Liver (tissue), 9 donors: ENCODE measurements around the gene NFIA. TPM values are rescaled to one million over a fixed set of nuclear protein-coding genes. Genes with fewer than 3 reads are reported as not detected.

ENCODE experiments used
- DNase-seq: peaks from one replicate; pipeline ENCODE4 v3.0.0-alpha.2; 2017; ENCODE audit warnings: low spot score
- H3K27ac ChIP-seq, 2 donors: one replicate each; pipeline ENCODE4 v1.7.0; 2013; ENCODE audit warnings: inconsistent platforms in 2 of 2, low read length in 2 of 2, control low read depth in 1 of 2, low read depth in 1 of 2, mild to moderate bottlenecking in 1 of 2
- H3K27me3 ChIP-seq, 4 donors: one replicate each; pipeline versions ENCODE4 v1.6.1 to v1.7.0; 2013; ENCODE audit warnings: low read length in 3 of 4, inconsistent platforms in 1 of 4, mild to moderate bottlenecking in 1 of 4, moderate library complexity in 1 of 4; ENCODE audit not compliant: control insufficient read depth in 4 of 4, insufficient read depth in 4 of 4
- H3K36me3 ChIP-seq, 4 donors: one replicate each; pipeline versions ENCODE4 v1.6.1 to v1.7.0; 2013; ENCODE audit warnings: low read length in 3 of 4, mild to moderate bottlenecking in 3 of 4, low read depth in 1 of 4, moderate library complexity in 1 of 4; ENCODE audit not compliant: control insufficient read depth in 4 of 4, insufficient read depth in 3 of 4
- H3K4me1 ChIP-seq, 4 donors: one replicate each; pipeline versions ENCODE4 v1.6.1 to v1.7.0; 2013; ENCODE audit warnings: low read length in 3 of 4, mild to moderate bottlenecking in 3 of 4, moderate library complexity in 1 of 4; ENCODE audit not compliant: control insufficient read depth in 4 of 4, insufficient read depth in 4 of 4
- H3K4me3 ChIP-seq, 3 donors: one replicate each; pipeline versions ENCODE4 v1.6.1 to v1.7.0; 2013; ENCODE audit warnings: low read length in 3 of 3, control low read depth in 1 of 3, low read depth in 1 of 3, mild to moderate bottlenecking in 1 of 3
- H3K9ac ChIP-seq, 2 donors: one replicate each; pipeline ENCODE4 v1.7.0; 2013; ENCODE audit warnings: low read length in 2 of 2, mild to moderate bottlenecking in 2 of 2, moderate library complexity in 2 of 2, control low read depth in 1 of 2, low read depth in 1 of 2
- H3K9me3 ChIP-seq, 4 donors: one replicate each; pipeline versions ENCODE4 v1.6.1 to v1.7.0; 2013; ENCODE audit warnings: low read length in 3 of 4; ENCODE audit not compliant: control insufficient read depth in 4 of 4
- ATF3 ChIP-seq: IDR thresholded peaks from 2 replicates; pipeline ENCODE4 v1.6.1; 2016; ENCODE audit warnings: antibody characterized with exemption
- CTCF ChIP-seq: fragments of 150-350 bp; IDR thresholded peaks from 2 replicates; pipeline ENCODE4 v1.5.1; 2017; ENCODE audit warnings: improper control_type of control experiment, low read depth, low read length; ENCODE audit not compliant: missing input control
- EGR1 ChIP-seq, 2 donors: IDR thresholded peaks; 2 replicates each; pipeline ENCODE4 v1.6.1; 2016 to 2018; ENCODE audit warnings: antibody characterized with exemption in 2 of 2, low read depth in 2 of 2
- FOXA1 ChIP-seq: IDR thresholded peaks from 2 replicates; pipeline ENCODE4 v1.6.1; 2016; ENCODE audit warnings: antibody characterized with exemption
- FOXA2 ChIP-seq: IDR thresholded peaks from 2 replicates; pipeline ENCODE4 v1.6.1; 2016; ENCODE audit warnings: antibody characterized with exemption
- GABPA ChIP-seq, 2 donors: IDR thresholded peaks in 1 of 2; conservative IDR thresholded peaks in 1 of 2; 2 replicates each; pipeline ENCODE4 v1.6.1; 2016; ENCODE audit warnings: antibody characterized with exemption in 2 of 2, mild to moderate bottlenecking in 1 of 2, moderate library complexity in 1 of 2
- HNF4A ChIP-seq, 2 donors: conservative IDR thresholded peaks; 2 replicates each; pipeline ENCODE4 v1.6.1; 2016; ENCODE audit warnings: antibody characterized with exemption in 2 of 2, mild to moderate bottlenecking in 2 of 2
- HNF4G ChIP-seq: IDR thresholded peaks from 2 replicates; pipeline ENCODE4 v1.6.1; 2016; ENCODE audit warnings: antibody characterized with exemption
- JUND ChIP-seq, 2 donors: IDR thresholded peaks; 2 replicates each; pipeline ENCODE4 v1.6.1; 2016; ENCODE audit warnings: antibody characterized with exemption in 2 of 2
- MAX ChIP-seq: IDR thresholded peaks from 2 replicates; pipeline ENCODE4 v1.6.1; 2016; ENCODE audit warnings: antibody characterized with exemption
- NR2F2 ChIP-seq: IDR thresholded peaks from 2 replicates; pipeline ENCODE4 v1.6.1; 2016; ENCODE audit warnings: antibody characterized with exemption
- RAD21 ChIP-seq, 2 donors: IDR thresholded peaks; 2 replicates each; pipeline ENCODE4 v1.6.1; 2016; ENCODE audit warnings: antibody characterized with exemption in 2 of 2, mild to moderate bottlenecking in 2 of 2
- REST ChIP-seq: IDR thresholded peaks from 2 replicates; pipeline ENCODE4 v1.6.1; 2016; ENCODE audit warnings: antibody characterized with exemption, mild to moderate bottlenecking
- RXRA ChIP-seq, 2 donors: IDR thresholded peaks; 2 replicates each; pipeline ENCODE4 v1.6.1; 2017 to 2018; ENCODE audit warnings: antibody characterized with exemption in 2 of 2, mild to moderate bottlenecking in 1 of 2
- SP1 ChIP-seq: IDR thresholded peaks from 2 replicates; pipeline ENCODE4 v1.6.1; 2018; ENCODE audit warnings: antibody characterized with exemption, mild to moderate bottlenecking
- TAF1 ChIP-seq: conservative IDR thresholded peaks from 2 replicates; pipeline ENCODE4 v1.6.1; 2016; ENCODE audit warnings: antibody characterized with exemption, mild to moderate bottlenecking
- YY1 ChIP-seq: IDR thresholded peaks from 2 replicates; pipeline ENCODE4 v1.6.1; 2016; ENCODE audit warnings: antibody characterized with exemption, mild to moderate bottlenecking
- ZBTB33 ChIP-seq: IDR thresholded peaks from 2 replicates; pipeline ENCODE4 v1.6.1; 2016; ENCODE audit warnings: antibody characterized with exemption
- WGBS: extraction: QIAGEN DNeasy Blood & Tissue Kit; methylation state at CpG from one replicate; pipeline ENCODE4 v1.1.7; 2013; 5-methylcytosine and 5-hydroxymethylcytosine counted together
- polyA plus RNA-seq, 2 donors: library from polyadenylated mRNA; stranded (reverse) in 1 of 2; unstranded in 1 of 2; fragments of 200-250 nt in 1 of 2; fragments of >200 nt in 1 of 2; fragmentation: Nextera tagmentation in 1 of 2; extraction: Ambion mirVana in 1 of 2; gene quantifications; one replicate each; pipeline versions ENCODE4 v1.2.1 to v1.2.3, GENCODE V29; 2013 to 2015
- total RNA-seq, 2 donors: library from RNA; depleted of rRNA; stranded (reverse); fragments of >200 nt; gene quantifications; one replicate each; pipeline ENCODE4 v1.2.3, GENCODE V29; 2014
- donor health status: healthy.
- donor health status: healthy.
- donor health status: healthy.
- donor health status: healthy.
- donor health status: healthy.

Gene NFIA
- total and polyA plus RNA-seq, 4 donors, result 6.8 to 53.7 (median 22.2) TPM

- WGBS, result 11% methylated on average over 85 of the region's 85 CpGs
- peak overlapping the region in 1 of 2 donors; percentile 15 for H3K9ac ChIP-seq
- no peaks in the 10 kb centered on the region for H3K36me3 ChIP-seq
Observed at GRCh38 chr1:61043010-61043820, 39.1 kb upstream of the NFIA start.

More at GRCh38 chr1:61043010-61043820, 39.1 kb upstream of the NFIA start:
- peak; percentile 97 for DNase-seq
- Histone ChIP-seq H3K27me3 (no peaks in the 10 kb centered on the region), H3K4me3 (peak overlapping the region; percentile 40 to 75 (median 58)), H3K4me1 (peaks cover 2 to 6% (median 4%) of the 10 kb centered on the region in 4 donors), H3K27ac (peak overlapping the region; percentile 8 to 74), H3K9me3 (no peaks in the 10 kb centered on the region)
- peak; percentile 90 for TF ChIP-seq CTCF
- TF ChIP-seq RAD21 (IDR thresholded peaks at IDR 0.05), result peak; percentile 93 to 96
- no peak for TF ChIP-seq JUND (IDR thresholded peaks at IDR 0.05)
- TF ChIP-seq MAX, result no peak
- TF ChIP-seq GABPA (IDR thresholded peaks at IDR 0.05 in 1 of 2, conservative IDR thresholded peaks at IDR 0.05 in 1 of 2), result no peak
- no peak for TF ChIP-seq REST
- no peak for TF ChIP-seq FOXA1
- peak; percentile 50 for TF ChIP-seq YY1
- TF ChIP-seq HNF4A (conservative IDR thresholded peaks at IDR 0.05), result no peak
- no peak for TF ChIP-seq ZBTB33
- no peak for TF ChIP-seq HNF4G
- no peak for TF ChIP-seq ATF3
- no peak for TF ChIP-seq NR2F2
- TF ChIP-seq FOXA2, result no peak
- peak in 1 of 2 donors; percentile 34 for TF ChIP-seq RXRA (IDR thresholded peaks at IDR 0.05)
- TF ChIP-seq SP1, result peak; percentile 15
- no peak for TF ChIP-seq TAF1
- TF ChIP-seq EGR1 (IDR thresholded peaks at IDR 0.05; ENCODE audit: low read depth in 2 of 2), result no peak
